Omental fat pad (tissue), 4 donors: ENCODE measurements around the gene NFIA. TPM values are rescaled to one million over a fixed set of nuclear protein-coding genes. Genes with fewer than 3 reads are reported as not detected.

Experiments used
- ATAC-seq: fragments of 150-250 bp; one replicate; pipeline ENCODE4 v1.9.1; 2016; ENCODE audit warnings: mild to moderate bottlenecking, moderate library complexity; ENCODE audit not compliant: low FRiP score
- DNase-seq: peaks from one replicate; pipeline ENCODE4 v3.0.0-alpha.2; 2019; ENCODE audit warnings: low spot score
- CTCF ChIP-seq, 3 donors: fragments of 450-650 bp; IDR thresholded peaks; one replicate each; pipeline ENCODE4 v1.5.1; 2016 to 2017; ENCODE audit warnings: antibody characterized with exemption in 3 of 3, mild to moderate bottlenecking in 3 of 3, moderate library complexity in 2 of 3
- total RNA-seq, 4 donors: library from RNA; depleted of rRNA; stranded (reverse); fragments of >200 nt; gene quantifications; one replicate each; pipeline ENCODE4 v1.1.0, GENCODE V29; 2016

The NFIA gene
- total RNA-seq, 4 donors from 2014 or later, result 61.1 to 159 (median 77.5) TPM

GRCh38 chr1:61224609-61225008 lies 142.2 kb downstream of the NFIA start:
- no peak for ATAC-seq
- no peak for TF ChIP-seq CTCF (IDR thresholded peaks at IDR 0.05)
- no peak for DNase-seq

GRCh38 chr1:61225478-61225877 lies 143.1 kb downstream of the NFIA start:
- no peak for ATAC-seq

GRCh38 chr1:61226791-61227567 lies 144.6 kb downstream of the NFIA start:
- no peak for ATAC-seq
- no peak for TF ChIP-seq CTCF (IDR thresholded peaks at IDR 0.05)

More at GRCh38 chr1:61225478-61225877, 143.1 kb downstream of the NFIA start:
- DNase-seq, result no peak
- TF ChIP-seq CTCF (IDR thresholded peaks at IDR 0.05), result no peak

GRCh38 chr1:61227857-61228550 lies 145.6 kb downstream of the NFIA start:
- no peak for DNase-seq
- TF ChIP-seq CTCF (IDR thresholded peaks at IDR 0.05), result no peak
- ATAC-seq, result no peak

More at GRCh38 chr1:61226791-61227567, 144.6 kb downstream of the NFIA start:
- no peak for DNase-seq

- TF ChIP-seq CTCF (IDR thresholded peaks at IDR 0.05), result no peak
- no peak for DNase-seq
- ATAC-seq, result no peak
Measured at GRCh38 chr1:61230523-61230922, 148.2 kb downstream of the NFIA start.

GRCh38 chr1:61231795-61232194 lies 149.4 kb downstream of the NFIA start:
- no peak for DNase-seq
- no peak for ATAC-seq
- no peak for TF ChIP-seq CTCF (IDR thresholded peaks at IDR 0.05)
